ENCODE measurements around the gene TRDN. TPM values are rescaled to one million over a fixed set of nuclear protein-coding genes. Genes with fewer than 3 reads are reported as not detected.
"Not testable (repeated sequence)": the region's sequence is repeated elsewhere in the genome, so short reads cannot be mapped to it uniquely, and the experiment has no call there.

The TRDN gene
- total RNA-seq, 1 experiment from 2014 or later = not detected

- no peak for DNase-seq (ENCODE audit: low read depth, low spot score)
- in situ Hi-C loops (cut with HindIII; ENCODE audit: low pct_unique_long_range_greater_than_20kb, low sequenced_read_pairs) = no loop called here
Observed at GRCh38 chr6:123383718-123384117, 253.0 kb downstream of the TRDN start.

GRCh38 chr6:123380257-123380656, 256.5 kb downstream of the TRDN start:
- DNase-seq (ENCODE audit: low read depth, low spot score) = peak; percentile 68
- in situ Hi-C loops (cut with HindIII; ENCODE audit: low pct_unique_long_range_greater_than_20kb, low sequenced_read_pairs) = no loop called here

GRCh38 chr6:123372737-123373136, 264.0 kb downstream of the TRDN start:
- in situ Hi-C loops (cut with HindIII; ENCODE audit: low pct_unique_long_range_greater_than_20kb, low sequenced_read_pairs) = no loop called here
- no peak for DNase-seq (ENCODE audit: low read depth, low spot score)

GRCh38 chr6:123363912-123364311, 272.8 kb downstream of the TRDN start:
- DNase-seq (ENCODE audit: low read depth, low spot score) = no peak
- in situ Hi-C loops (cut with HindIII; ENCODE audit: low pct_unique_long_range_greater_than_20kb, low sequenced_read_pairs) = no loop called here

DNA sequence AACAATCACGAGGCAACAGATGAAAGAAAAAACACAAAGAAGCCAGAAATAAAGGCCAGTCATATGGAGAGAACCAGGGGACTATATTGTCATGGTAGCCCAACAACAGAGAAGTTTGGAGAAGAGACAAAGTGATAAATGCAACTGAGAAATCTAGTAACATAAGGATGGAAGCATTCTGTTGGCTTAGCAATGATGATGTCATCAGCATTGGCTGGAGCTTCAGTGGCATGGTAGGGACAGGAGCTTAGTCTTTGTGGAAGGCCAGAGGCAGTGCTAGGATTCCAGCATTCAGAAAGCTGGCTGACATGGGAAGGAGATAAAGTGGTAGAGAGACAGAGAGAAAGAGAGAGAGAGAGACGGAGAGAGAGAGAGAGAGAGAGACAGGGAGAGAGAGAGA, 276.4 kb downstream of the TRDN start:
- DNase-seq (ENCODE audit: low read depth, low spot score) = no peak
- in situ Hi-C loops (cut with HindIII; ENCODE audit: low pct_unique_long_range_greater_than_20kb, low sequenced_read_pairs) = no loop called here

- in situ Hi-C loops (cut with HindIII; ENCODE audit: low pct_unique_long_range_greater_than_20kb, low sequenced_read_pairs) = no loop called here
Observed at GRCh38 chr6:123352705-123353104, 284.0 kb downstream of the TRDN start.

DNA sequence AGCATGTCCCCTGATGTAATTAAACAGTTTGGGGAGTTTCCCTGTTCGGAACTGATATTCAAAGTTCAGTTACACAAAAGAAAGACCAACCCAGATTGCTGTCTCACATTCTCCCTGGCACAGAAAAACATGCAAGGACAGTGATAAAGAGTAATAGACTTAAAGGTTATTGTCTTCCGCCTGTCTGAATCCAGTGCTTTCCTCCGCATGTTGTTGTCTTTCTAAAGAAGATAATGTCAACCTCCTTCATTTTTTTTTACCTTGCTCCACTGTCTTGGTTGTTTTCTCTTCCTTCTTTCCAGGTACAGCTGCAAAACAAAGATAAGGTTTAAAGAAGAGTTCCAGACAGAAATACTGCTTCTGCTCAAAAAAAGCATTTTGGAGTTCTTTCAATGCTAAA, 284.5 kb downstream of the TRDN start:
- in situ Hi-C loops (cut with HindIII; ENCODE audit: low pct_unique_long_range_greater_than_20kb, low sequenced_read_pairs) = no loop called here
- DNase-seq (ENCODE audit: low read depth, low spot score) = no peak

More at GRCh38 chr6:123352705-123353104, 284.0 kb downstream of the TRDN start:
- no peak for DNase-seq (ENCODE audit: low read depth, low spot score)

DNA sequence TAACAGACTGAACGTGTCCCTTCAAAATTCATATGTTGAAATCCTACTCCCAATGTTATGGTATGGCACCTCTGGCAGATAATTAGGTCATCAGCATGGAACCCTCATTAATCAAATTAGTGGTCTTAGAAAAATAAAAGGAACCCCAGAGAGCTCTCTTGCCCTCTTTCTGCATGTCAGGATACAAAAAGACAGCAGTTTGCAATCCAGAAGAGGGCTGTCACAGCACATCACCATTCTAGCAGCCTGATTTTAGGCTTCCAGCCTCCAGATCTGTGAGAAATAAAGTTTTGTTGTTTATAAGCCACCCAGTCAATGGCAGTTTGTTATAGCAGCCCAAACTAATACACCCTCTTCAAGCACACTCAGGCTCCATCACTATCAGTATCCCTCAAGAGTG, 292.9 kb downstream of the TRDN start:
- no peak for DNase-seq (ENCODE audit: low read depth, low spot score)
- in situ Hi-C loops (cut with HindIII; ENCODE audit: low pct_unique_long_range_greater_than_20kb, low sequenced_read_pairs) = no loop called here

DNA sequence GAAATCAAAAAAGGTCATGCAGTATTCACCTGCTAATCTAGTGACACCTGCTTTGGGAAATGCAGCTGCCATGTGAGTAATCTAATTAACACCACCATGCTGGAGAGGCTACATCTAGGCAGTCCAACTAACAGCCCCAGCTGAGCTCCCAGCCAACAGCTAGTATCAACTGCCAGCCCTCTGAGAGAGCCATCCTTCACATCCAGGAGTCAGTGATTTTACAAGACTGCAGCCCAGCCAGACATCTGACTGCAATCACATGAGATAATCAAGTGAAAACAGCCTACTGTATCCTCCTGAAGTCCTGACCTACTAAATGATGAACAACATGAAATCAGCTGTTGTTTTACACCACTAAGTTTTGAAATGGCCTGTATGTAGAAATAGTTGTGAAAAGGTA, 298.4 kb downstream of the TRDN start:
- DNase-seq (ENCODE audit: low read depth, low spot score) = peak; percentile 13
- in situ Hi-C loops (cut with HindIII; ENCODE audit: low pct_unique_long_range_greater_than_20kb, low sequenced_read_pairs) = no loop called here

DNA sequence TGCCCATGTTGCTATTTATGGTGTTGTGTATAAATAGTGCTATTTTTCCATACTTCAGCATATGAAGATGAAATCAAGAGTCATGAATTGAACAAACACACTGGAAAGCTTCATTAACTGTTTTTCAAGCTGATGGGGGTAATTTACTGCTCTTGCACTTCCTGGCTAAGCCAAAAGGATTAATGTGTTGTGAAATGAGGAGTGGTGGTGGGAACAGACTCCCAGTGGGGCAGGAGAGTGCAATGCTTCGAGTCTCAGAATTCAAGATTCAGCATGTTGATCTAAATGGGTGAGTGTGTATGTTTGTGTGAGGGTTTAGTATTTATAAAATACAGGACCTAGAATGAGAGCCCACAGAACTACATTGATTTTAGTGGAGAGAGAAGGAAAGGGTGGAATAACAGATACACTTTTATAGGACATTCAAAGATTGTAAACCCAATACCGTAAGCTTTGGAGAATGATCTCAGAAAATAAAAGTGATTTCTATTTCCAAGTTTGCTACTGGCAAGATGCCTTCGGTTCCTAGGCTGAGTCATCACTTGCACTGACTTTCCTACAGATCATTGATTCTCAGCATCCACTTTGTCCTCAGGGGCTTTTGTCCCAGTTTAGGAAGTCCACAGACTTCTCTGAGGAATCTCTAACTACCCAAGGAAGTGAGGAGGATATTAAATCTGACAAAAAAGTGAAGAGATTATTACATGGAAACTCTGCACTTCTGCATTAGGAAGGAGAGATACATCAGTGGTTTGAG, 303.6 kb downstream of the TRDN start:
- in situ Hi-C loops (cut with HindIII; ENCODE audit: low pct_unique_long_range_greater_than_20kb, low sequenced_read_pairs) = no loop called here
- DNase-seq (ENCODE audit: low read depth, low spot score) = no peak

GRCh38 chr6:123332070-123332469, 304.7 kb downstream of the TRDN start:
- in situ Hi-C loops (cut with HindIII; ENCODE audit: low pct_unique_long_range_greater_than_20kb, low sequenced_read_pairs) = no loop called here
- no peak for DNase-seq (ENCODE audit: low read depth, low spot score)

- in situ Hi-C loops (cut with HindIII; ENCODE audit: low pct_unique_long_range_greater_than_20kb, low sequenced_read_pairs) = no loop called here
- no peak for DNase-seq (ENCODE audit: low read depth, low spot score)
Observed at GRCh38 chr6:123329337-123329736, 307.4 kb downstream of the TRDN start.

- peak; percentile 15 for DNase-seq (ENCODE audit: low read depth, low spot score)
- in situ Hi-C loops (cut with HindIII; ENCODE audit: low pct_unique_long_range_greater_than_20kb, low sequenced_read_pairs) = no loop called here
Observed at GRCh38 chr6:123323452-123324329, 313.1 kb downstream of the TRDN start.

GRCh38 chr6:123321020-123321419, 315.7 kb downstream of the TRDN start:
- in situ Hi-C loops (cut with HindIII; ENCODE audit: low pct_unique_long_range_greater_than_20kb, low sequenced_read_pairs) = no loop called here
- no peak for DNase-seq (ENCODE audit: low read depth, low spot score)

DNA sequence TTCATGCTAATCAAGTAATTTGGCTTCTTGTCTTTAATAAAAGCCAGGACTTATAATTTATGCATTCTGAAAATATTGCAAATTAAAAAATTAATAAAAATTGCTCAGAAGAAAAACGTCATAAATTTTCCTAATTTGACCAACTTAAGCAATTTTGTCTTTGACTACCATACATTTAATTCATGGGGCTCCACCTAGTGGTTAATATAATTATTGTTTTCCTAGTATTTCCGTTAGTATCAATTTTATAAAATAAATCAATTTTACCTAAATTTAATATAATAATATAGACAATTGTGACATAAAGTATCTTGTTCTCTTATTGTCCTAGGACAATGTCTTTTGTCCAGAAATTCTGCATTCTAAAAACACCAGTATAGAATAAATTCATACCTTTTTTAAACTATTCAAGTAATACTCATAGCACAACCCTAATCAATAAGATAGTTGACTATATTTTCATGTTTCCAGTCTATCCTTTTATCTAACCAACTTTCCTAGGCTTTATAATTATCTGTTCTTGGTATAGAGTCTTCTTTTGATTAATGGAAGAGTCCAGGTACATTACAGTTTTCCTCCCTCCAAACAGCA, 319.9 kb downstream of the TRDN start:
- in situ Hi-C loops (cut with HindIII; ENCODE audit: low pct_unique_long_range_greater_than_20kb, low sequenced_read_pairs) = no loop called here

DNA sequence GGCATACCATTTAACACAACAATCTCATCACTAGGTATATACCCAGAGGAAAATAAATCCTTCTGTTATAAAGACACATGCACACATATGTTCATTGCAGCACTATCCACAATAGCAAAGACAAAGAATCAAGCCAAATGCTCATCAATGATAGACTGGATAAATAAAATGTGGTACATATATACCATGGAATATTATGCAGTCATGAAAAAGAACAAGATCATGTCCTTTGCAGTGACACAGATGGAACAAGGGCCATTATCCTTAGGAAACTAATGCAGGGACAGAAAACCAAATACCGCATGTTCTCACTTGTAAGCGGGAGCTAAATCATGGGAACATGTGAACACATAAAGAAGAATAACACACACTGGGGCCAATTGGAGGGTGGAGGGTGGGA, 322.3 kb downstream of the TRDN start:
- in situ Hi-C loops (cut with HindIII; ENCODE audit: low pct_unique_long_range_greater_than_20kb, low sequenced_read_pairs); DNase-seq (ENCODE audit: low read depth, low spot score): not testable (repeated sequence)

More for the DNA sequence above, 319.9 kb downstream of the TRDN start:
- peak; percentile 16 for DNase-seq (ENCODE audit: low read depth, low spot score)

- no peak for DNase-seq (ENCODE audit: low read depth, low spot score)
- in situ Hi-C loops (cut with HindIII; ENCODE audit: low pct_unique_long_range_greater_than_20kb, low sequenced_read_pairs) = no loop called here
Observed at GRCh38 chr6:123309130-123309529, 327.6 kb downstream of the TRDN start.

GRCh38 chr6:123306334-123306733, 330.4 kb downstream of the TRDN start:
- DNase-seq (ENCODE audit: low read depth, low spot score) = no peak
- in situ Hi-C loops (cut with HindIII; ENCODE audit: low pct_unique_long_range_greater_than_20kb, low sequenced_read_pairs) = no loop called here
